Hepatocyte (in vitro differentiated cells): ENCODE results near the gene GNAI2.

Experiments
- CTCF ChIP-seq: fragments of 200-600 bp; sonication (generic); IDR thresholded peaks from 2 replicates; pipeline ENCODE4 v1.5.1; 2016; ENCODE audit warnings: antibody characterized with exemption, mild to moderate bottlenecking; ENCODE audit not compliant: poor library complexity
- EZH2 ChIP-seq: fragments of 200-600 bp; sonication (generic); IDR thresholded peaks from 2 replicates; pipeline ENCODE4 v1.6.1; 2016; ENCODE audit warnings: antibody characterized with exemption, mild to moderate bottlenecking, borderline replicate concordance
- EZH2phosphoT487 ChIP-seq: fragments of 200-600 bp; sonication (generic); IDR thresholded peaks from one replicate; pipeline ENCODE4 v1.6.1; 2018; ENCODE audit warnings: antibody characterized with exemption, mild to moderate bottlenecking, low read depth, moderate library complexity; ENCODE audit not compliant: unreplicated experiment, severe bottlenecking

GRCh38 chr3:50287262-50287661, 51.3 kb downstream of the GNAI2 start:
- TF ChIP-seq EZH2 = no peak
- no peak for TF ChIP-seq CTCF
- TF ChIP-seq EZH2phosphoT487 = no peak
